Measurements from ENCODE around the gene SLC15A3.

Gene SLC15A3

DNA sequence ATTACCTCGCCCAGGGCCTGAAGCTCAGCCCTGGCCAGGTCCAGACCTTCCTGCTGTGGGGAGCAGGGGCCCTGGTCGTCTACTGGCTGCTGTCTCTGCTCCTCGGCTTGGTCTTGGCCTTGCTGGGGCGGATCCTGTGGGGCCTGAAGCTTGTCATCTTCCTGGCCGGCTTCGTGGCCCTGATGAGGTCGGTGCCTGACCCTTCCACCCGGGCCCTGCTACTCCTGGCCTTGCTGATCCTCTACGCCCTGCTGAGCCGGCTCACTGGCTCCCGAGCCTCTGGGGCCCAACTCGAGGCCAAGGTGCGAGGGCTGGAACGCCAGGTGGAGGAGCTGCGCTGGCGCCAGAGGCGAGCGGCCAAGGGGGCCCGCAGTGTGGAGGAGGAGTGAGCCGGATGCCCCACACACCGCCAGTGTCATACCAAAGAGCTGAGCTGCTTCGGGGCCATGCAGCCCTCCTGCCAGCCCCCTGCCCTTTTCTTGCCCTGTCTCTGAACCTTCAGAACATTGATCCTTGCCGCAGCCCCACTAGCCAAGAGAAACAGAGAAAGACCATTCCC lies 30.1 kb downstream of the SLC15A3 start:
- DNase-seq (ENCODE audit: low read depth): no peak
- no peak overlapping the region for H3K4me3 ChIP-seq (ENCODE audit: low read length)
- TF ChIP-seq, protein P1, sequence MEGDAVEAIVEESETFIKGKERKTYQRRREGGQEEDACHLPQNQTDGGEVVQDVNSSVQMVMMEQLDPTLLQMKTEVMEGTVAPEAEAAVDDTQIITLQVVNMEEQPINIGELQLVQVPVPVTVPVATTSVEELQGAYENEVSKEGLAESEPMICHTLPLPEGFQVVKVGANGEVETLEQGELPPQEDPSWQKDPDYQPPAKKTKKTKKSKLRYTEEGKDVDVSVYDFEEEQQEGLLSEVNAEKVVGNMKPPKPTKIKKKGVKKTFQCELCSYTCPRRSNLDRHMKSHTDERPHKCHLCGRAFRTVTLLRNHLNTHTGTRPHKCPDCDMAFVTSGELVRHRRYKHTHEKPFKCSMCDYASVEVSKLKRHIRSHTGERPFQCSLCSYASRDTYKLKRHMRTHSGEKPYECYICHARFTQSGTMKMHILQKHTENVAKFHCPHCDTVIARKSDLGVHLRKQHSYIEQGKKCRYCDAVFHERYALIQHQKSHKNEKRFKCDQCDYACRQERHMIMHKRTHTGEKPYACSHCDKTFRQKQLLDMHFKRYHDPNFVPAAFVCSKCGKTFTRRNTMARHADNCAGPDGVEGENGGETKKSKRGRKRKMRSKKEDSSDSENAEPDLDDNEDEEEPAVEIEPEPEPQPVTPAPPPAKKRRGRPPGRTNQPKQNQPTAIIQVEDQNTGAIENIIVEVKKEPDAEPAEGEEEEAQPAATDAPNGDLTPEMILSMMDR (conservative IDR thresholded peaks at IDR 0.05; ENCODE audit: low read length): no peak

DNA sequence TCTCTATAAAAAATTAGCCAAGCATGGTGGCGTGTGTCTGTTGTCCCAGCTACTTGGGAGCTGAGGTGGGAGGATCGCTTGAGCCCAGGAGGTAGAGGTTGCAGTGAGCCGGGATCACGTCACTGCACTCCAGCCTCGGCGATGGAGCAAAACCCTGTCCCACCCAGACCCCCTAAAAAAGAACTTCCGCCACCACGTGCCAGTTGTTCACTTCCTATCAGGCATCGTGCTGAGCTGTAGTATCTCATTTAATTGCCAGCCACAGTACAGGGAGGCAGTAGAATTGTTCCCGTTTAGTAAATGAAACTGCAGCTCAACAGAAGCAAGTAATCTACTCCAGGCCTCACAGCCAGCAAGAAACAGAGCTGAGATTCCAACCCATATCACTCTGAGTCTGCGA lies 30.7 kb downstream of the SLC15A3 start:
- TF ChIP-seq, protein P1 (conservative IDR thresholded peaks at IDR 0.05; ENCODE audit: low read length): no peak
- H3K4me3 ChIP-seq (ENCODE audit: low read length): no peak overlapping the region
- no peak for DNase-seq (ENCODE audit: low read depth)

DNA sequence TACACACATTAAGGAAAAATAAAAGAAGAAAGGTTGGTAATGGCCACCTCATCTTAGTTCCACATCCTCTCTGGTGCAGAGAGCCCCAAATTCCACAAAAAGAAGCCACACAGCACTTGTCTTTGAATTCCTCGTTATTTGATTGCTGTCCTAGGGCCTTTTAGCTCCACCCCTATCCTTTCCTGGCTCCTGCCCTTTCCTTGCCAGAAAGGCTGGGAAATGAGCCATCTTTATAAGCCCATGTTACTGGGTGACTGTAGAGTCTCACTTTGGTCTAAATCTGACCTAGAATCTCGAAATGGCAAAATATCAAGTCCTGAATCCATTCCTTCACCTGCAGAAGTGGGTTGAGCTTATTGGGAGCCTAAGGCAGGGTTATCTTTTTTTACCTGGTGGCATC lies 32.0 kb downstream of the SLC15A3 start:
- TF ChIP-seq, protein P1 (conservative IDR thresholded peaks at IDR 0.05; ENCODE audit: low read length): no peak
- H3K4me3 ChIP-seq (ENCODE audit: low read length): no peak overlapping the region
- DNase-seq (ENCODE audit: low read depth): no peak

DNA sequence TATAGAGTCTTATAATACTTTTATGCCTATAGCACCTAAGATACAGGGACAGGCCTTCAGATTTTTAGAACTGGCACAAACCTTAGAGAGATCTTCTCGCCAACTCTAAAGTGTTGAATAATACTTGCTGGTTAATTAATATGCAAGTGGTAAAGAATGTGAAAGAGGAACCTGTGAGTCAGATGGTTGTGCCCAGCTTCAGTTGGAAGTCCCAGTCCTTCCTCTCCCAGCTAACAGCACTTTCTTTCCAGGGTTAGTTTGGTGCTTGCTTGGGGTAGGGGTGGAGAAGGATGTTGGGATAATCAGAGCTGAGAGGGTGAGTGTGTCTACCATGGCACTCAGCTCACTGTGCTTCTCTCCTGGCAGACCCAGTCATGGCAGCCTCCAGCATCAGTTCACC lies 32.7 kb downstream of the SLC15A3 start:
- no peak overlapping the region for H3K4me3 ChIP-seq (ENCODE audit: low read length)
- TF ChIP-seq, protein P1 (conservative IDR thresholded peaks at IDR 0.05; ENCODE audit: low read length): no peak
- no peak for DNase-seq (ENCODE audit: low read depth)

DNA sequence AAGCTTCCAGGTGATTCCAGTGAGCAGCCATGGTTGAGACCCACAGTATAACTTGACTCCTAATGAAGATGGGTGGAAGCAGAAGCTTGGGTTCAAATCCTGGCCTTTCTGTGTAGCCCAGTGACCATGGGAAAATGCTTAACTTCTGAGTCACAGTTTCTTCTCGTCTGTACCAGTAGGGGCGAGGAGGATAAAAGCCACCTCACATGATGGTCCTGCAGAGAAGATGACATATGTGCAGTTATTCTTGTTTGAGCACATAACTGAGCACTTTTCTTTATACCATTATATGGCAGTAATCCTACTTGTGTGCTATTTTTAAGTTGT lies 33.1 kb downstream of the SLC15A3 start:
- DNase-seq (ENCODE audit: low read depth): no peak
- TF ChIP-seq, protein P1 (conservative IDR thresholded peaks at IDR 0.05; ENCODE audit: low read length): no peak
- H3K4me3 ChIP-seq (ENCODE audit: low read length): no peak overlapping the region

DNA sequence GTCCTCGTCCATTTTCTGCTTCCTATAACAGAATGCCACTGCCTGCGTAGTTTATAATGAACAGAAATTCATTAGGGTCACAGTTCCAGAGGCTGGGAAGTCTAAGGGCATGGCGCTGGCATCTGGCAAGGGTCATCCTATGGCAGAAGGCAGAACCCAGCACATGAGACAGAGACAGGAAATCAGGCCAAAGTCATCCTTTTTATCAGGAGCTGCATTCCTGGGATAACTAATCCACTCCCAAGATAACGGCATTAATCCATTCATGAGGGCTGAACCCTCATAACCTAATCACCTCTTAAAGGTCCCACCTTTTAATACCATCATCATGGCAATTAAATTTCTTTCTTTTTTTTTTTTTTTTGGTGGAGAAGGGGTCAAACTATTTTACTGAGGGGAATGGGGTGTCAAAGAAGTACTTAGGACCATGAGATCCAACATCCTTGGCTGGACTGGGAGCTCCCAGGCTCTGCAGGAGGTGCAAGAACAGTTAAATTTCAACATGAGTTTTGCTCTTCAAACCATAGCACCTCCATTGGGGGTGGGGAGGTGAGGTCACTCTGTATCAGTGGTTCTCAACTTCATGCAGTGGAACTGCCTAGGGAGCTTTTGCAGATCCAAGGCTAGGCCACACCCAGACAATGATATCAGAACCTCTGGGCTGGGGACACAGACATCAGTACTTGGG lies 33.6 kb downstream of the SLC15A3 start:
- DNase-seq (ENCODE audit: low read depth): no peak
- TF ChIP-seq, protein P1 (conservative IDR thresholded peaks at IDR 0.05; ENCODE audit: low read length): no peak
- no peak overlapping the region for H3K4me3 ChIP-seq (ENCODE audit: low read length)

DNA sequence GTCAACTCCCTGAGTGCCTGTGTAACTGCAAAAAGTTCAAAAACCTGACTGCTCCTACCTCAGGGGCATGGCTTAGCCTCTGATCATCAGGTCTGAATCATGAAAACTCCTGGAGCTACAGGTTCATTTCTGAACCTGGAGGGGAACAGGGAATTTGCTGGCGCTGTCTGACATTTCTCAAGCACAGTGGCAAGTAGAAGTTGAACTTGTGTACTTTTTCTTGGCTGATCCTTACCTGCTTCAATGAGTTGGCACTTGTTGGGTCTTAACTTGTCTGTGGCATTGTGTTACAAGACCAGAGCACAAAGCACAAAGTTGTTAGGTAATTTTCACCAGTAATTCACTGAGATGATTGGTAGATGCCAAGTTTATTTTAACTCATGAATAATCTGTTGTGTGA lies 34.7 kb downstream of the SLC15A3 start:
- no peak overlapping the region for H3K4me3 ChIP-seq (ENCODE audit: low read length)
- TF ChIP-seq, protein P1 (conservative IDR thresholded peaks at IDR 0.05; ENCODE audit: low read length): no peak
- no peak for DNase-seq (ENCODE audit: low read depth)

Measured in AG10803 (cell line).